HG03066 (cell line): ENCODE measurements around the gene SLC46A1.

Experiments
- ATAC-seq: cut with Tn5 transposase; IDR thresholded peaks from one replicate; pipeline ENCODE4 v1.9.1; 2021; ENCODE audit warnings: low read depth; ENCODE audit not compliant: unreplicated experiment

Gene SLC46A1

GRCh38 chr17:28363776-28364650 lies 42.0 kb downstream of the SLC46A1 start:
- no peak for ATAC-seq

GRCh38 chr17:28363186-28363585 lies 42.8 kb downstream of the SLC46A1 start:
- no peak for ATAC-seq

- ATAC-seq = no peak
These were observed 48.2 kb downstream of the SLC46A1 start for GRCh38 chr17:28357901-28358197.

GRCh38 chr17:28357061-28357900 lies 48.7 kb downstream of the SLC46A1 start, which contains the start of gene POLDIP2:
Gene POLDIP2 (minus strand): TSS chr17:28357527. CDS start chr17:28357448, 79 bp downstream.
- peak; percentile 97 for ATAC-seq

GRCh38 chr17:28350271-28350670 lies 55.7 kb downstream of the SLC46A1 start:
- no peak for ATAC-seq

GRCh38 chr17:28348979-28349378 lies 57.0 kb downstream of the SLC46A1 start:
- ATAC-seq = no peak

- ATAC-seq = no peak
These were observed 58.6 kb downstream of the SLC46A1 start for GRCh38 chr17:28347261-28347891.

GRCh38 chr17:28346746-28347246 lies 59.2 kb downstream of the SLC46A1 start:
- ATAC-seq = no peak

- ATAC-seq = no peak
These were observed 59.8 kb downstream of the SLC46A1 start for GRCh38 chr17:28346199-28346580.

GRCh38 chr17:28345419-28346198 lies 60.4 kb downstream of the SLC46A1 start:
- ATAC-seq = no peak
